ENCODE data around the gene KRT35.

DNA sequence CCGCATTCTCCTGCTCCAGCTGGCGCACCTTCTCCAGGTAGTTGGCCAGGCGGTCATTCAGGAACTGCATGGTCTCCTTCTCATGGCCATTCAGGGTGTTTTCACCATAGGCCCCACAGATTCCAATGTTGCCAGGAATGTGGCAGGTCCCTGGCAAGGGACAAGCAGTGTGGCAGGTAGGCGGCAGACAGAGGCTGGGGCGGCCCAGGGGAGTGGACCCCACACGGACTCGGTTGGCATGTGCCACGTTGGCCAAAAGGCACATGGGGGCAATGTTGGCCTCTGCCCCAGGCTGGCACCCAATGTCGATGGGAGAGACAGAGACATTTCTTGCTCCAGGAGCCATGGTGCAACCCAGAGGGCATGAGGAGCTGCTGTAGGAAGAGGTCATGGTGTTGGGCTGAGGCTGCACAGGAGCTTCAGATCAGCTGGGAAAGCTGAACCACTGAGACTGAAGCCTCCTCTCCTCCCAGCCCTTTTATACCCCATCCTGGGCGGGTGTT lies 40.4 kb downstream of the KRT35 start, which contains the start of gene KRT38:
- TF ChIP-seq, protein P1, sequence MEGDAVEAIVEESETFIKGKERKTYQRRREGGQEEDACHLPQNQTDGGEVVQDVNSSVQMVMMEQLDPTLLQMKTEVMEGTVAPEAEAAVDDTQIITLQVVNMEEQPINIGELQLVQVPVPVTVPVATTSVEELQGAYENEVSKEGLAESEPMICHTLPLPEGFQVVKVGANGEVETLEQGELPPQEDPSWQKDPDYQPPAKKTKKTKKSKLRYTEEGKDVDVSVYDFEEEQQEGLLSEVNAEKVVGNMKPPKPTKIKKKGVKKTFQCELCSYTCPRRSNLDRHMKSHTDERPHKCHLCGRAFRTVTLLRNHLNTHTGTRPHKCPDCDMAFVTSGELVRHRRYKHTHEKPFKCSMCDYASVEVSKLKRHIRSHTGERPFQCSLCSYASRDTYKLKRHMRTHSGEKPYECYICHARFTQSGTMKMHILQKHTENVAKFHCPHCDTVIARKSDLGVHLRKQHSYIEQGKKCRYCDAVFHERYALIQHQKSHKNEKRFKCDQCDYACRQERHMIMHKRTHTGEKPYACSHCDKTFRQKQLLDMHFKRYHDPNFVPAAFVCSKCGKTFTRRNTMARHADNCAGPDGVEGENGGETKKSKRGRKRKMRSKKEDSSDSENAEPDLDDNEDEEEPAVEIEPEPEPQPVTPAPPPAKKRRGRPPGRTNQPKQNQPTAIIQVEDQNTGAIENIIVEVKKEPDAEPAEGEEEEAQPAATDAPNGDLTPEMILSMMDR (IDR thresholded peaks at IDR 0.05): no peak
- no peak for TF ChIP-seq POLR2AphosphoS5 (IDR thresholded peaks at IDR 0.05)
- no peak for TF ChIP-seq POLR2A (IDR thresholded peaks at IDR 0.05)
